GM12878 (cell line): ENCODE results near the gene DAD1. TPM values are rescaled to one million over a fixed set of nuclear protein-coding genes. Genes with fewer than 3 reads are reported as not detected.

Source experiments
- ATF7 ChIP-seq: fragments of 450-650 bp; IDR thresholded peaks from 2 replicates; pipeline ENCODE4 v1.6.1; 2016; ENCODE audit warnings: low read depth, mild to moderate bottlenecking
- BCL3 ChIP-seq: IDR thresholded peaks from 2 replicates; pipeline ENCODE4 v1.6.1; 2011; ENCODE audit warnings: borderline replicate concordance, low read depth, mild to moderate bottlenecking, moderate library complexity, low read length; ENCODE audit not compliant: insufficient read depth, poor library complexity, severe bottlenecking
- BCLAF1 ChIP-seq: fragments of 450-650 bp; IDR thresholded peaks from 2 replicates; pipeline ENCODE4 v1.6.1; 2017; ENCODE audit warnings: antibody characterized with exemption, mild to moderate bottlenecking, moderate library complexity
- BHLHE40 ChIP-seq, 2 experiments: fragments of 450-650 bp in 1 of 2; IDR thresholded peaks; 2 replicates each; pipeline ENCODE4 v1.6.1; 2011 to 2017; ENCODE audit warnings: low read depth in 2 of 2, borderline replicate concordance in 1 of 2, improper control_type of control experiment in 1 of 2, low read length in 1 of 2, mild to moderate bottlenecking in 1 of 2
- EP300 ChIP-seq, 2 experiments: fragments of 150-350 bp in 1 of 2; IDR thresholded peaks; 2 replicates each; pipeline ENCODE4 v1.6.1; 2011 to 2012; ENCODE audit warnings: low read depth in 2 of 2, low read length in 2 of 2, borderline replicate concordance in 1 of 2, improper control_type of control experiment in 1 of 2, inconsistent platforms in 1 of 2; ENCODE audit not compliant: control insufficient read depth in 1 of 2
- ETV6 ChIP-seq, 2 experiments: fragments of 450-650 bp in 1 of 2; IDR thresholded peaks in 1 of 2; conservative IDR thresholded peaks in 1 of 2; 2 replicates each; pipeline ENCODE4 v1.6.1; 2014; ENCODE audit warnings: antibody characterized with exemption in 1 of 2, borderline replicate concordance in 1 of 2, low read depth in 1 of 2, mild to moderate bottlenecking in 1 of 2, moderate library complexity in 1 of 2
- FOXK2 ChIP-seq: fragments of 450-650 bp; IDR thresholded peaks from 2 replicates; pipeline ENCODE4 v1.6.1; 2017; ENCODE audit warnings: mild to moderate bottlenecking, moderate library complexity
- IRF5 ChIP-seq: fragments of 450-650 bp; IDR thresholded peaks from 2 replicates; pipeline ENCODE4 v1.6.1; 2017; ENCODE audit warnings: borderline replicate concordance
- JUNB ChIP-seq: IDR thresholded peaks from 2 replicates; pipeline ENCODE4 v1.6.1; 2016; ENCODE audit warnings: antibody characterized with exemption, mild to moderate bottlenecking
- MEF2A ChIP-seq: IDR thresholded peaks from 2 replicates; pipeline ENCODE4 v1.6.1; 2011; ENCODE audit warnings: low read depth, mild to moderate bottlenecking, low read length, moderate library complexity; ENCODE audit not compliant: insufficient read depth
- MTA3 ChIP-seq: IDR thresholded peaks from 2 replicates; pipeline ENCODE4 v1.6.1; 2012; ENCODE audit warnings: low read length, inconsistent platforms, borderline replicate concordance
- NR2C1 ChIP-seq: fragments of 450-650 bp; IDR thresholded peaks from 2 replicates; pipeline ENCODE4 v1.6.1; 2017; ENCODE audit warnings: antibody characterized with exemption, mild to moderate bottlenecking, moderate library complexity
- NR2C2 ChIP-seq: IDR thresholded peaks from 2 replicates; pipeline ENCODE4 v1.6.1; 2011; ENCODE audit warnings: borderline replicate concordance, low read depth; ENCODE audit not compliant: control insufficient read depth, insufficient read length
- PAX8 ChIP-seq: fragments of 450-650 bp; IDR thresholded peaks from 2 replicates; pipeline ENCODE4 v1.6.1; 2017; ENCODE audit warnings: mild to moderate bottlenecking, moderate library complexity
- POLR2AphosphoS2 ChIP-seq: IDR thresholded peaks from 2 replicates; pipeline ENCODE4 v1.6.1; 2011; ENCODE audit warnings: low read depth, mild to moderate bottlenecking, low read length, improper control_type of control experiment, moderate library complexity
- POU2F2 ChIP-seq: IDR thresholded peaks from 3 replicates; pipeline ENCODE4 v1.6.1; 2011; ENCODE audit warnings: low read depth, mild to moderate bottlenecking, low read length, borderline replicate concordance
- REST ChIP-seq: IDR thresholded peaks from 2 replicates; pipeline ENCODE4 v1.6.1; 2012; ENCODE audit warnings: mild to moderate bottlenecking, low read depth, low read length
- SMC3 ChIP-seq: IDR thresholded peaks from 2 replicates; pipeline ENCODE4 v1.6.1; 2011; ENCODE audit warnings: low read length, improper control_type of control experiment, borderline replicate concordance
- TCF3 ChIP-seq: IDR thresholded peaks from 2 replicates; pipeline ENCODE4 v1.6.1; 2012; ENCODE audit warnings: low read depth, mild to moderate bottlenecking, low read length, borderline replicate concordance; ENCODE audit not compliant: insufficient read depth
- TCF7 ChIP-seq: IDR thresholded peaks from 2 replicates; pipeline ENCODE4 v1.6.1; 2014; ENCODE audit warnings: antibody characterized with exemption, borderline replicate concordance
- polyA plus RNA-seq, 11 experiments: library from polyadenylated mRNA; depleted of rRNA in 4 of 11; unstranded in 6 of 11; stranded (reverse) in 5 of 11; fragments of >200 nt; fragmentation: Nextera tagmentation in 4 of 11; fragmentation: Illumina TruSeq in 1 of 11; extraction: Ambion mirVana in 4 of 11; extraction: Trizol in 1 of 11; gene quantifications; 1 replicate in 1 of 11; 2 replicates in 10 of 11; pipeline versions ENCODE4 v1.2.1 to v1.2.3, GENCODE V29; 2011 to 2016; ENCODE audit warnings: inconsistent platforms in 2 of 11, missing spikeins in 2 of 11, low read depth in 1 of 11
- total RNA-seq, 4 experiments: library from RNA; depleted of rRNA in 3 of 4; stranded (reverse); fragments of >200 nt in 3 of 4; fragmentation: Illumina TruSeq in 1 of 4; extraction: Trizol in 1 of 4; gene quantifications; 2 replicates each; pipeline versions ENCODE4 v1.2.1 to v1.2.3, GENCODE V29; 2013 to 2021

Gene DAD1
- total and polyA plus RNA-seq, 10 of the 15 experiments (the other 5 are each of a cell fraction or from before 2014, with no cell fraction given): 161 to 920 (median 319) TPM

- TF ChIP-seq BCLAF1 (no peak), POU2F2 (no peak), FOXK2 (no peak), NR2C1 (no peak), MTA3 (0 out of 2 replicates have a peak, but pooled peaks have one; percentile 63), REST (no peak), TCF7 (no peak), ETV6 (conservative IDR thresholded peaks at IDR 0.05 in 1 of 2, IDR thresholded peaks at IDR 0.05 in 1 of 2; ENCODE audit: borderline replicate concordance in 1 of 2, low read depth in 1 of 2) (no peak), ATF7 (no peak), TCF3 (no peak), IRF5 (no peak), BCL3 (no peak), SMC3 (no peak), PAX8 (no peak), MEF2A (no peak), NR2C2 (no peak), EP300 (IDR thresholded peaks at IDR 0.05; ENCODE audit: borderline replicate concordance in 1 of 2, control insufficient read depth in 1 of 2, low read depth in 2 of 2, low read length in 2 of 2) (no peak), BHLHE40 (IDR thresholded peaks at IDR 0.05; ENCODE audit: borderline replicate concordance in 1 of 2, low read depth in 2 of 2, low read length in 1 of 2) (peak in 1 of 2 experiments; percentile 18; a peak in 1 of 4 replicates), POLR2AphosphoS2 (no peak), JUNB (no peak)
Measured at GRCh38 chr14:22535916-22536315, 53.1 kb downstream of the DAD1 start (continued).
